CD14-positive monocyte (primary cell): ENCODE measurements around the gene CACNA1C. TPM values are rescaled to one million over a fixed set of nuclear protein-coding genes. Genes with fewer than 3 reads are reported as not detected.

ENCODE experiments used
- DNase-seq, 3 donors: peaks; one replicate each; pipeline ENCODE4 v3.0.0-alpha.2; 2011 to 2022
- H2AFZ ChIP-seq: 2 replicates; pipeline ENCODE4 v1.6.0; 2012; ENCODE audit warnings: mild to moderate bottlenecking, low read depth, low read length, inconsistent platforms; ENCODE audit not compliant: insufficient read depth, poor library complexity, severe bottlenecking
- H3K27ac ChIP-seq, 2 donors: 1 replicate in 1 of 2; 2 replicates in 1 of 2; pipeline ENCODE4 v1.5.1; 2012 to 2013; ENCODE audit warnings: low read length in 2 of 2, control low read depth in 1 of 2, inconsistent platforms in 1 of 2, low read depth in 1 of 2, mild to moderate bottlenecking in 1 of 2
- H3K27me3 ChIP-seq, 2 donors: one replicate each; pipeline versions ENCODE4 v1.6.0 to v1.6.1; 2011 to 2013; ENCODE audit warnings: low read length in 2 of 2; ENCODE audit not compliant: control insufficient read depth in 2 of 2, insufficient read depth in 2 of 2
- H3K36me3 ChIP-seq, 2 donors: replicated peaks in 1 of 2; 1 replicate in 1 of 2; 2 replicates in 1 of 2; pipeline versions ENCODE4 v1.5.1 to v1.6.1; 2012 to 2013; ENCODE audit warnings: low read length in 2 of 2, control low read depth in 1 of 2, inconsistent platforms in 1 of 2, mild to moderate bottlenecking in 1 of 2; ENCODE audit not compliant: insufficient read depth in 2 of 2, control insufficient read depth in 1 of 2
- H3K4me1 ChIP-seq, 2 donors: 1 replicate in 1 of 2; 2 replicates in 1 of 2; pipeline versions ENCODE4 v1.5.1 to v1.6.1; 2012 to 2013; ENCODE audit warnings: low read length in 2 of 2, control low read depth in 1 of 2, inconsistent platforms in 1 of 2, mild to moderate bottlenecking in 1 of 2, moderate library complexity in 1 of 2; ENCODE audit not compliant: insufficient read depth in 2 of 2, control insufficient read depth in 1 of 2
- H3K4me2 ChIP-seq: replicated peaks from 2 replicates; pipeline ENCODE3; 2012; ENCODE audit warnings: low read length, moderate library complexity, mild to moderate bottlenecking; ENCODE audit not compliant: poor library complexity, severe bottlenecking; ENCODE audit errors: extremely low read depth
- H3K4me3 ChIP-seq, 3 experiments: fragments of 200-600 bp in 1 of 3; sonication (generic) in 1 of 3; replicated peaks in 1 of 3; 1 replicate in 2 of 3; 2 replicates in 1 of 3; pipeline ENCODE4 v1.5.1; 2011 to 2013; ENCODE audit warnings: low read length in 3 of 3, mild to moderate bottlenecking in 3 of 3, control low read depth in 2 of 3, low read depth in 2 of 3, inconsistent platforms in 1 of 3, moderate library complexity in 1 of 3
- H3K79me2 ChIP-seq: 2 replicates; pipeline ENCODE4 v1.6.0; 2012; ENCODE audit warnings: mild to moderate bottlenecking, control low read depth, inconsistent platforms, low read length, moderate library complexity; ENCODE audit not compliant: insufficient read depth
- H3K9ac ChIP-seq: 2 replicates; pipeline ENCODE4 v1.6.0; 2017; ENCODE audit warnings: low read length, mild to moderate bottlenecking; ENCODE audit not compliant: insufficient read depth, poor library complexity, severe bottlenecking
- H3K9me3 ChIP-seq, 2 donors: replicated peaks in 1 of 2; 1 replicate in 1 of 2; 2 replicates in 1 of 2; pipeline versions ENCODE4 v1.5.1 to v1.6.1; 2012 to 2013; ENCODE audit warnings: low read length in 2 of 2, control low read depth in 1 of 2; ENCODE audit not compliant: control insufficient read depth in 1 of 2, insufficient read depth in 1 of 2
- H4K20me1 ChIP-seq: 2 replicates; pipeline ENCODE4 v1.6.0; 2012; ENCODE audit warnings: mild to moderate bottlenecking, low read length, control low read depth, moderate library complexity; ENCODE audit not compliant: insufficient read depth
- H3K27ac Mint-ChIP-seq, 7 donors: one replicate each; pipeline ENCODE4 v1.8.0; 2020; ENCODE audit warnings: mild to moderate bottlenecking in 7 of 7, mixed read lengths in 7 of 7, moderate library complexity in 6 of 7, inconsistent platforms in 2 of 7
- H3K27me3 Mint-ChIP-seq, 3 donors: one replicate each; pipeline ENCODE4 v1.8.0; 2021 to 2022; ENCODE audit warnings: low read depth in 3 of 3, mild to moderate bottlenecking in 3 of 3, mixed read lengths in 3 of 3, moderate library complexity in 3 of 3, inconsistent platforms in 1 of 3
- H3K36me3 Mint-ChIP-seq, 2 donors: one replicate each; pipeline ENCODE4 v1.8.0; 2020; ENCODE audit warnings: mixed read lengths in 2 of 2, inconsistent platforms in 1 of 2, mild to moderate bottlenecking in 1 of 2
- H3K4me1 Mint-ChIP-seq: one replicate; pipeline ENCODE4 v1.8.0; 2020; ENCODE audit warnings: mild to moderate bottlenecking, mixed read lengths
- H3K4me3 Mint-ChIP-seq, 2 donors: one replicate each; pipeline ENCODE4 v1.8.0; 2020; ENCODE audit warnings: mild to moderate bottlenecking in 2 of 2, mixed read lengths in 2 of 2, moderate library complexity in 1 of 2
- H3K9me3 Mint-ChIP-seq, 7 donors: one replicate each; pipeline ENCODE4 v1.8.0; 2020 to 2022; ENCODE audit warnings: mixed read lengths in 7 of 7, mild to moderate bottlenecking in 6 of 7, moderate library complexity in 6 of 7, inconsistent platforms in 2 of 7
- WGBS: methylation state at CpG from one replicate; pipeline ENCODE4 v1.1.5; 2013; ENCODE audit warnings: missing lambda C conversion rate; ENCODE audit not compliant: insufficient coverage; 5-methylcytosine and 5-hydroxymethylcytosine counted together
- intact Hi-C, 2 donors: fragments of 100-400 bp; cut with micrococcal nuclease; formaldehyde crosslinking; loops; one replicate each; pipeline versions ENCODE4 v1.15.0 to v1.15.1; 2023
- polyA plus RNA-seq, 3 donors: library from polyadenylated mRNA; depleted of rRNA in 1 of 3; unstranded in 2 of 3; stranded (reverse) in 1 of 3; fragments of 300-500 nt in 2 of 3; fragments of >200 nt in 1 of 3; fragmentation: Illumina TruSeq in 2 of 3; gene quantifications; 1 replicate in 2 of 3; 2 replicates in 1 of 3; pipeline ENCODE4 v1.2.3, GENCODE V29; 2012 to 2021
- TF ChIP-seq, protein P1 (sequence below): fragments of 200-600 bp; IDR thresholded peaks from one replicate; pipeline ENCODE4 v1.8.0; 2022; ENCODE audit warnings: antibody characterized with exemption, mild to moderate bottlenecking

The CACNA1C gene
- polyA plus RNA-seq, 3 donors = not detected

DNA sequence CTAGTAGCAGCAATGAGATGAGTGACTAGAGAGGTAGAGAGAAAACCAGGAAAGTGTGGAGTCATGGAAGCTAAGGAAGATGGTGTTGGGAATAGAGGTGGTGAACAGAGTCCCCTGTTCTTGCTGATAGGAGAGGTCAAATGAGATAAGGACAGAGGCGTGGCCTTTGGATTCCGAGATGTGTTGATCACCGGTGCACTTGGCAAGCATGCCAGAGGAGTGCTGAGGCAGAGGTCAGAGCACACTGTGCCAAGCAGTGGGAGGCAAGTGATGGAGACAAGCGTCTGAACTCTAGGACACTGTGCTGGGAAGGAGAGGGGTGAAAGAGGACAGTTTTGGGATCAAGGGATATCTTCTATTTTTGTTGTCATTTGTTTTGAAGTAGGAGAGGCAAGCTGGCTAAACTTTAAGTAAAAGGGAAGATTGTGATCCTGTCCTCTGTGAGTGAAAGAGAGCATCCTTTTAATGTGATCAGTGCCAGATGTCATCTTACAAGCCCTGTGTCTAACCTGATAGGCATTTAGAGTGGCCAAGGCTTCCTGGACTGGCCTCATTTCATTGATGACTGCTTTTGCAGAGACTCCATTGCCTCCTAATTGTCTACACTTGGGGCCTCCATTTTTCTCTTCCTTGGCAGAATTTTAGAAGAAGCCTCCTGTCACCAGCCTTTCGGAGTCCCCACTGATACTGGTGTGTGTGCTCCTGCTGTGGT, 336.4 kb downstream of the CACNA1C start:
- intact Hi-C loops = loop anchor here in 1 of 2 donors (10.0 kb wide), 1 partner anchor 114 kb away; no protein-coding TSS in a partner anchor
- Histone ChIP-seq H2AFZ (no peak overlapping the region), H3K79me2 (no peaks in the 10 kb centered on the region), H3K36me3 (no peaks in the 10 kb centered on the region), H3K27me3 (no peaks in the 10 kb centered on the region), H4K20me1 (no peaks in the 10 kb centered on the region), H3K4me2 (no peak overlapping the region), H3K9me3 (no peaks in the 10 kb centered on the region), H3K9ac (no peak overlapping the region), H3K4me1 (peaks cover 0 to 2% of the 10 kb centered on the region in 2 donors), H3K27ac (no peak overlapping the region), H3K4me3 (no peak overlapping the region)
- Mint-ChIP-seq H3K27ac (no peak overlapping the region), H3K36me3 (no peaks in the 10 kb centered on the region), H3K27me3 (peaks cover 0 to 3% (median 3%) of the 10 kb centered on the region in 3 donors), H3K9me3 (no peaks in the 10 kb centered on the region), H3K4me3 (no peak overlapping the region), H3K4me1 (peaks cover 3% of the 10 kb centered on the region)
- TF ChIP-seq, protein P1, sequence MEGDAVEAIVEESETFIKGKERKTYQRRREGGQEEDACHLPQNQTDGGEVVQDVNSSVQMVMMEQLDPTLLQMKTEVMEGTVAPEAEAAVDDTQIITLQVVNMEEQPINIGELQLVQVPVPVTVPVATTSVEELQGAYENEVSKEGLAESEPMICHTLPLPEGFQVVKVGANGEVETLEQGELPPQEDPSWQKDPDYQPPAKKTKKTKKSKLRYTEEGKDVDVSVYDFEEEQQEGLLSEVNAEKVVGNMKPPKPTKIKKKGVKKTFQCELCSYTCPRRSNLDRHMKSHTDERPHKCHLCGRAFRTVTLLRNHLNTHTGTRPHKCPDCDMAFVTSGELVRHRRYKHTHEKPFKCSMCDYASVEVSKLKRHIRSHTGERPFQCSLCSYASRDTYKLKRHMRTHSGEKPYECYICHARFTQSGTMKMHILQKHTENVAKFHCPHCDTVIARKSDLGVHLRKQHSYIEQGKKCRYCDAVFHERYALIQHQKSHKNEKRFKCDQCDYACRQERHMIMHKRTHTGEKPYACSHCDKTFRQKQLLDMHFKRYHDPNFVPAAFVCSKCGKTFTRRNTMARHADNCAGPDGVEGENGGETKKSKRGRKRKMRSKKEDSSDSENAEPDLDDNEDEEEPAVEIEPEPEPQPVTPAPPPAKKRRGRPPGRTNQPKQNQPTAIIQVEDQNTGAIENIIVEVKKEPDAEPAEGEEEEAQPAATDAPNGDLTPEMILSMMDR = no peak
- WGBS = 100% methylated on average over 4 of the region's 5 CpGs
- DNase-seq = no peak

DNA sequence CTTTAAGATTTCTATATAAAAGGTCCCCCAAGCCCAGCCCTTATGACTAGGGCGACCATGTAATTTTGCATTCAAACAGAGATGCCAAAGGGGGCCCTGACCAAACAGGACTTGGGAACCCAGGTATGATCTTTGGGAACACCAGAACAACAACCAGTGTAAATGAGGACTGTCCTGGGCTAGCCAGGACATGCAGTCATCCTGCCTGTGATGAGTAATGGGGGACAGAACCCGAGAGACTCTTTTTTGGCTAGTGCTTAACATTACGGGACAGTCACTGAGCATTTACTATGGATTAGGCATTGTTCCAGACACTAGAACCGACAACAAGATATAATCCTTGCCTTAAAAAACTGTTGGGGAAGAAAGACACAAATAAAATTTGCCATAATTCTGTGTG, 337.3 kb downstream of the CACNA1C start:
- Histone ChIP-seq H3K27ac (no peak overlapping the region), H3K4me3 (no peak overlapping the region), H4K20me1 (no peaks in the 10 kb centered on the region), H3K27me3 (no peaks in the 10 kb centered on the region), H3K9me3 (no peaks in the 10 kb centered on the region), H3K9ac (no peak overlapping the region), H2AFZ (no peak overlapping the region), H3K79me2 (no peaks in the 10 kb centered on the region), H3K4me1 (no peaks in the 10 kb centered on the region), H3K4me2 (no peak overlapping the region), H3K36me3 (no peaks in the 10 kb centered on the region)
- Mint-ChIP-seq H3K27me3 (peaks cover 0 to 3% (median 3%) of the 10 kb centered on the region in 3 donors), H3K27ac (no peak overlapping the region), H3K4me1 (no peaks in the 10 kb centered on the region), H3K4me3 (no peak overlapping the region), H3K9me3 (no peaks in the 10 kb centered on the region), H3K36me3 (no peaks in the 10 kb centered on the region)
- no peak for DNase-seq
- TF ChIP-seq, protein P1 = no peak
- 90% methylated on average over 2 of the region's 4 CpGs for WGBS
- intact Hi-C loops = no loop called here
